SHP77 (cell line): ENCODE results near the gene TRPV2.
A peak's percentile ranks its signal among the peaks of the same experiment; 100 is the strongest.
"Not testable (repeated sequence)": the region's sequence is repeated elsewhere in the genome, so short reads cannot be mapped to it uniquely, and the experiment has no call there.

Source experiments
- DNase-seq, 2 experiments: peaks; one replicate each; lab custom pipeline; 2025; lab: John Stamatoyannopoulos, UW

The TRPV2 gene

DNA sequence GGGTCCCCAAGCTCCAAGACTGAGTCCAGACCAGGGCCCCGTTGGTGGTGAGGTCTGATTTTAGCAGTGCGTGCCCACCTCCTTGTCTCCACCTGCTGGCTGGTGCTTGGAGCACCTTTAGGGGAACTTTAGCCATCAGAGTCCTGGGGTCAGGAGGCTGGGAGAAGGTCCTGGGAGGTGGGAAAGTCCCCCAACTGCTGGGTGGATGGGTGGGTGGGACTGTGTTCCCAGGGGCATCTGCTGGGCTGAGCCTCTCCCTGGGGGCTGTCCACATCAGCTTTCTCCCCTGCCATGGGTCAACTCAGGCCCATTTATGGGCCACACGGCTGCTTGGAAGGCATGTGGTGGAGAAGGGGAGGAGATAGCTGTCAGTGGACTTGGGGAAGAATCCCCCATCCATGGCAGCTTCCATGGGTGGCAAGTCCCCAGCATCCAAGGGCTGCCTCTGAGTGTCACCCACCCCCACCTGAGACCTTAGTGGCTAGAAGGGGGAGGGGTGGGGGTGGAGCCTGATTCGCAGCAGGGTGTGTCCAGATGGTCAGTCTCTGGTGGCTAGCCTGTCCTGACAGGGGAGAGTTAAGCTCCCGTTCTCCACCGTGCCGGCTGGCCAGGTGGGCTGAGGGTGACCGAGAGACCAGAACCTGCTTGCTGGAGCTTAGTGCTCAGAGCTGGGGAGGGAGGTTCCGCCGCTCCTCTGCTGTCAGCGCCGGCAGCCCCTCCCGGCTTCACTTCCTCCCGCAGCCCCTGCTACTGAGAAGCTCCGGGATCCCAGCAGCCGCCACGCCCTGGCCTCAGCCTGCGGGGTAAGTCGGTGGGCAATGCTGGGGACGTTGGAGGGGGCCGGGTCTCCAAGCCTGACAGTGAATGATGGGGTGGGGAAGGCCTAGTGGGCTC, at the start of gene TRPV2:
TRPV2 (plus strand) TSS at position 541 of the 894 bp plus-strand sequence. CDS start 2,098 bp downstream, outside the sequence.
- DNase-seq: peak; percentile 65 to 72

DNA sequence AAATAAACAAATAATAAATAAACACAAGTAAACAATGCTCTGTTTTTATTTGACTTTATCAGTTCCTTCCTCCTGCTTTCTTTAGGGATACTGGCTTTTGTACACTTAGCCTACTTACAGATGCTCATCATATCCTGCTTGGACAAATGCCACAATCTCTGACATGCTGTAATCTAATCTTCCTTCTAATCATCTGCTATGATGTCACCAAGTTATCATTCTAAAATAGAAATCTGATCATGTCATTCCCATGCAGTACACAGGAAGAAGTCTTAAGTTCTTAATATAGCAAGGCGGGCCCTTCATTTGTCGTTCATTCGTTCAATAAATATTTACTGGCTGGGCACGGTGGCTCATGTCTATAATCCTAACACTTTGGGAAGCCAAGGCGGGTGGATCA, 43.6 kb upstream of the TRPV2 start:
- DNase-seq: peak; percentile 78 to 83

DNA sequence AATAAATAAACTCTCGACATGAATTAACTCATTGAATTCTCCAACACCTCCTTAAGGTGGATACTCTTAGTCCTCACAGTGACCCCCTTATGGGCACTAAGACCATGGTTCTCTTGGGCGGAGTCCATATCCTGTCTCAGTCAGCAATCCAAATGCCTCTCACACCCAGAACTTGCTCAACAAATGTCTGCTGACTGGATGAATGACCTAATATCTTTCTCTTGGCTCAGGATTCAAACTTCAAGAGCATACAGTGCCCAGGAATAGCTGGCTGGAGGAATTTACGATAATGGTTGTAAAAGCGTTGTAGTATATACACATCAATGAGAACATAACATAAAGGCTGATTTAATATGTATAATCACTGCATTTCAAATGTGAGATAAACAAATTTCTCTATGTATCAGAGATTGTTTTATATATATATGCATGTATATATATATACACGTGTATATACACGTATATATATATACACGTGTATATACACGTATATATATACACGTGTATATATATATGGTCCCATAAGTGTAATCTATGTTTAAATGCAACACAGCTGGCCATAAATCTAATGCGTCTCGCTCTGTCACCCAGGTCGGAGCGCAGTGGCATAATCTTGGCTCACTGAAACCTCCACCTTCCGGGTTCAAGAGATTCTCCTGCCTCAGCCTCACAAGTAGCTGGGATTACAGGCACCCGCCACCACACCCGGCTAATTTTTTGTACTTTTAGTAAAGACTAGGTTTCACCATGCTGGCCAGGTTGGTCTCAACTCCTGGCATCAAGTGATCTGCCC, 41.0 kb upstream of the TRPV2 start:
- DNase-seq: no peak

DNA sequence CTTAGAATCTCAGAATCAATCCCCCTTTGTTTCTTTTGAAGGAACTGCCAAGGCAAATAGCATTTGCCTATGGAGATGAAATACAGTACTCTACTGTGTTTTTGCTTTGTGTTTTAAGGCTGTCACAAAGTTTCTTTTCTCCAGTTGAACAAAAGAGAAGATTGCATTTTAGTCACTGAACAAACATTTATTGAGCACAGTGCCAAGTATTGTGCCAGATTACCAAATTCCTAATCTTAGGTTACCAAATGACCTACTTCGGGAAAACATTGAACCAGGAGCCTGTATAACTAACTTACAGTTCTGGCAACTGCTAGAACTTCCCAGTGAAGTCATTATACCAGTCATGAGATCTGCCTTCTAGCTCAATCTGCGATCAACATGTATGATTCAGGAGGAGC, 37.4 kb upstream of the TRPV2 start:
- DNase-seq: no peak

DNA sequence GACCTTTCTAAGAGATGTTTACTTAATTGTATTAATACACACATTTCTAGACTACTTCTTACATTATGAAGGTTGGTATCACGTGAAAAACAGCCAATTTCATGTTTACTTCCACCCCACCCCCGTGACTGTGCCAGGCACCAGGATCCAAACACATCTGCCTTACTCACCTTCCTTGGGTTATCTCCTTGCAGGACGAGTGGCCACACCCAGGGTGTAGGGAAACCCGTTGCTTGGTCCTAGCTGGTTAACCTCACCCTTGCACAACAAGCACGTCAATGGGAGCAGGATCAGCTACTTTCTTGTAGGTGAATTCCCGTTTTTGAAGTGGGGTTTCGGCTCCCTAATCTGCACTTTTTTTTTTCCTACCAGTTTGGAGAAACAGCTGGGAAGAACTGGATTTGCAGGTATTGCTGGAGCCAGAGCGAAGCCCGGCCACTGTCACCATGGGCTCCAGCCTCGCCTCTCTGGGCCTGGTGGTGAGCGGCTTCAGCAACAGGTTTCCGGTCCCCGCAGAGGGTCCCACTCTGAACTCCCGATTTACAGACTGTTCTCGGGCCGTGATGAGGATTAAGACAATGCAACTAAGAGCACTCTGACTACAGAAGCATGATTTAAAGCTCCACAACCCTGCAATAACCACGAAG, 36.6 kb upstream of the TRPV2 start:
- no peak for DNase-seq

DNA sequence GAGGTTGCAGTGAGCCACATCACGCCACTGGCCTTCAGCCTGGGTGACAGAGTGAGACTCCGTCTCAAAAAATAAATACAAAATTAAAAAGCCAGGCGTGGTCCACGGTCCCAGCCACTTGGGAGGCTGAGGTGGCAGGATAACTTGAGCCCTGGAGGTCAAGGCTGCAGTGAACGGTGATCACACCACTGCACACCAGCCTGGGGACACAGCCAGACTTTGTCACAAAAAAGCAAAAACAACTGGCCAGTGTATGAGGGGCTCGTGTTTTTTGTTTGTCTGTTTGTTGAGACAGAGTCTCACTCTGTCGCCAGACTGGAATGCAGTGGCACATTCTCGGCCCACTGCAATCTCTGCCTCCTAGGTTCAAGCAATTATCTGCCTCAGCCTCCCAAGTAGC, 35.7 kb upstream of the TRPV2 start:
- no peak for DNase-seq

- peak; percentile 100 for DNase-seq
Measured at GRCh38 chr17:16380640-16381495, 34.5 kb upstream of the TRPV2 start, which contains the start of gene UBB. TSS of gene UBB (plus strand) at chr17:16381091. CDS start at chr17:16381908, 817 bp downstream.

DNA sequence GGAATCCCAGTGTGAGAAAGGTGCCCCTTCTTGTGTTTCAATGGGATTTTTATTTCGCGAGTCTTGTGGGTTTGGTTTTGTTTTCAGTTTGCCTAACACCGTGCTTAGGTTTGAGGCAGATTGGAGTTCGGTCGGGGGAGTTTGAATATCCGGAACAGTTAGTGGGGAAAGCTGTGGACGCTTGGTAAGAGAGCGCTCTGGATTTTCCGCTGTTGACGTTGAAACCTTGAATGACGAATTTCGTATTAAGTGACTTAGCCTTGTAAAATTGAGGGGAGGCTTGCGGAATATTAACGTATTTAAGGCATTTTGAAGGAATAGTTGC, 33.9 kb upstream of the TRPV2 start:
- no peak for DNase-seq

- DNase-seq: no peak
Measured at GRCh38 chr17:16383216-16383615, 32.2 kb upstream of the TRPV2 start.

- no peak for DNase-seq
Measured at GRCh38 chr17:16383772-16384287, 31.5 kb upstream of the TRPV2 start.

DNA sequence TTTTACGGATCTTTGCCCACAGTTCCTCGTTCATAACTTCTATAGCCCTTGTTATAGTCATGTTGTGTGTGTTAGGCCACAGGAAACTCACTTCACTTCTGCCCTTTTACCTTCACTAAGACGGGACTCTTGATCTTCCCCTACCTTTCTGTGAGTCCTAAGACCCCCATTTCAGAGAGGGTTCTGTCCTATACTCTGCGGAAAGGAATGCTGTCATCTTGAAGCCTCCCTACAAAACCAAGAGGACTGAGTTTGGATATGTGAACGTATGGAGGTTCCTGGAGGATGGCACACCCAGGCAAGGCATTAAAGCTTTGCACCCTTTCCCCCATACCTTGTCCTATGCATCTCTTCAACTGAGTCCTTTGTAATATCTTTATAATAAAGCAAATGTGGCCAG, 30.8 kb upstream of the TRPV2 start:
- DNase-seq: no peak

DNA sequence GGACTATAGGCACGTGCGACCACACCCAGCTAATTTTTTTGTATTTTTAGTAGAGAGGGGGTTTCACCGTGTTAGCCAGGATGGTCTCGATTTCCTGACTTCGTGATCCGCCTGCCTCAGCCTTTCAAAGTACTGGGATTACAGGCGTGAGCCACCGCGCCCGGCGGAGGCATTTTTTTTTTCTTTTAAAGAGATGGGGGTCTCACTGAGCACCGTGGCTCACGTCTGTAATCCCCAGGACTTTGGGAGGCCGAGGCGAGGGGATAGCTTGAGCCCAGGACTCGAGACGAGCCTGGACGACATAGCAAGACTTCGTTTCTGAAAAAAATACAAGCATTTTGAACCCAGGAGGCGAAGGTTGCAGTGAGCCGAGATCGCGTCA, 29.3 kb upstream of the TRPV2 start:
- DNase-seq: not testable (repeated sequence)

DNA sequence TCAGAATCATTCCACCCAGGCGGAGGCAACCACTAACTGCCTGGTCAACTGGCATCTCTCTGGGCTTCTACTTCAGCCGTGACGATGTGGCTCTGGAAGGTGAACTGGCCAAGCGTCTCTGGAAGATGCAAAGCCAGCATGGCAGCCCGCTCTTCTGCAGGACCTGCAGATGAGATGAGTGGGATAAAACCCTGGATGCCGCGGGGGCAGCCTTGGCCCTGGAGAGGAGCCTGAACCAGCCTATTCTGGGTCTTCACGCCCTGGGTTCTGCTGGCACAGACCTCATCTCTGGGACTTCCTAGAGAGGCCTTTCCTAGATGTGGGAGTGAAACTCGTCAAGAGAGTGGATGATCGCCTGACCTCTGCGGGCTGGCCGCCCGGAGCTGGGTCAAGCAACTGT, 23.9 kb upstream of the TRPV2 start:
- DNase-seq: no peak

GRCh38 chr17:16392491-16392890, 22.9 kb upstream of the TRPV2 start:
- not testable (repeated sequence) for DNase-seq

DNA sequence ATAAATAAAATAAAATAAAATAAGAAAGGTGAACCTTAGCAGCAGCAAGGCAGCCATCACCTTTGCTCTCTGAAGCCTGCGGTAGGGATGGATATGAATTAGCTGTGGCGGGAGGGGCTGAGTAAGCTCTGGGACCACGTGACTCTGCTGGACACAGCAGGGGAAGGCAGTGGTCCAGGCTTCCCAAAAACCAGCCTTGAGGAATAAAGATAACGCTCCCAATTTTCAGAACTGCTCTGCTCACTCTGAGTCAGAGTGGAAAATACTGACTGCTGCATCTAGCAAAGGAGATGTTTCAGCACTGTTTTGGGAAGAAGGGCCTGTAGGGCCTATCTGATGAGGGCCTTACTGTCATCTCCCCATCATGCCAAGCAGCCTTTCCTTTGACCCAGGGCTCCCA, 19.5 kb upstream of the TRPV2 start:
- not testable (repeated sequence) for DNase-seq

DNA sequence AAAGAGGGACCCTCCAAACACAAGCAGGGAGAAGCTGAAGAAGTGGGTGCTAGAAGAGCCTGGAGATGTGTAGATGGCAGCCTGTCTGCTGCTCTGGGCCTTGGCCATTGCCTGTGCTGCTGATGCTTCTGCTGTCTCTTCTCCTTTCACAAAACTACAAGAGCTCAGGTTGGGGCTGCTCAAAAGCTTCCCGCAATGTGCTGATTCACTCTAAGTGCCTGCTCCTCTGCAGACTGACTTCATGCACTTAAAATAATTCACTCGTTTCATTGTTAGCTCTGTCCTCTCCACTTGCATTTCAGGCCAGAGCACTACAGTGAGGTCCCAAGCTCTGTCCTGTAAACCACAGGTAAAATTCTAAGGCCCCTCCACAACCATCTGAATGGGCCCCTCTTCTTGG, 18.7 kb upstream of the TRPV2 start:
- not testable (repeated sequence) for DNase-seq

DNA sequence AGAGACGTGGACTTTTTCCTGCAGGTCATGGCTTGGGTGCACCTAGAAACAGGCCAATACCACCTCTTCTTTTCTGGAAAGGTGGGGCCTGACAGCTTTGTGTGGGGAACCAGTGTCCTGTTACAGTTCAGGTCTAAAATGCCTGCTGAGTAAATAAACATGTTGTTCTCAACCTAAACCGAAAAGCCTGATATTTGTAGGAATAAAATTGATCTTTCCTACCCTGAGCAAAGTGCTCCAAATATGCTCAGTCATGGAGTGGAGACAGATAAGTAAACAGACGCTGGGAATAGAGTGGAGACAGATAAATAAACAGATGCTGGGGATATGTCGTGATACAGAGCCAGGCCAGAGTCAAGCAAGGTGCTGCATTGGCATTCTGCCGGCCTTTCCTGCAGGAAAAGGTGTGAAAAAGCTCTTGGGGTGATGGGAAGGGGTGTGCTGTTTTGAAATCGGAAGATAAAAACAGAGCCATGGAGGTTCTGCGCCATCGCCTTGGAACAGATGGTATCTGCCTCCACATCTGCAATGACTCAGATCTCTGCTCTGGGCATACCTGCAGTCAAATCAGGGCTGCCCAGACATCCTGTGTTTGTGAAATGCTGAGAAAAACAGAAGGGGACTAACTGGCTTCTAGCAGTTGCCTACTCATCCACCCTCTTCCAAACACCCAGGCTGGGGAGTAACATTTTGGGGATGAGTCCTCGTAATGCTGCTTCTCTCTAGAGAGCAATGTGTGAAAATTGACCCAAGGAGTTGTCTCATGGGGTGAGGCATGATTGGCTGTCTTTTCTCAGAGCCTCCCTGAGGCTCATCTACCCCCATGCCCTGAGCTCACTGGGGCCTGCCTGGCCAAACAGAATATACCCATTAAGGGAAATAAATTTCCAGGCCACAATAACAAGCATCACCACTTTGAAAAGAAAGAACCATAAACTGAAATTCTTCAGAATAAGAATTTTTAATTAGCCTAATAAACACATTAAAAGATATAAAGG, 16.8 kb upstream of the TRPV2 start:
- DNase-seq: peak; percentile 81 to 92

DNA sequence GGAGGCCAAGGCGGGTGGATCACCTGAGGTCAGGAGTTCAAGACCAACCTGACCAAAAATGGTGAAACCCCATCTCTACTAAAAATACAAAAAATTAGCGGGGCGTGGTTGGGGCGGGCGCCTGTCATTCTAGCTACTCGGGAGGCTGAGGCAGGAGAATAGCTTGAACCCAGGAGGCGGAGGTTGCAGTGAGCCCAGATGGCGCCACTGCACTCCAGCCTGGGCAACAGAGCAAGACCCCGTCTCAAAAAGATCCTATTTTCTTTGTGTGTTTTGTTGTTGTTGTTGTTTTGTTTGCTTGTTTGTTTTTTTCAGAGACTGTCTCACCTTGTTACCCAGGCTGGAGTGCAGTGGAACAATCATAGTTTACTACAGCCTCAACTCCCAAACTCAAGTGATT, 11.5 kb upstream of the TRPV2 start:
- not testable (repeated sequence) for DNase-seq

- DNase-seq: peak; percentile 94 to 96
Measured at GRCh38 chr17:16406742-16407674, 8.4 kb upstream of the TRPV2 start.
